Smooth muscle cell (in vitro differentiated cells): ENCODE data around the gene PRKN. TPM values are rescaled to one million over a fixed set of nuclear protein-coding genes. Genes with fewer than 3 reads are reported as not detected.

Source experiments
- DNase-seq: peaks from one replicate; lab custom pipeline; 2025; ENCODE audit not compliant: unreplicated experiment; lab: John Stamatoyannopoulos, UW
- H2AFZ ChIP-seq: fragments of 200-600 bp; sonication (generic); 2 replicates; pipeline ENCODE4 v1.6.0; 2016; ENCODE audit warnings: antibody characterized with exemption, low read depth, mild to moderate bottlenecking
- H3F3A ChIP-seq: fragments of 200-600 bp; sonication (generic); 2 replicates; pipeline ENCODE4 v1.6.0; 2017; ENCODE audit warnings: antibody characterized with exemption, low read depth
- H3K27ac ChIP-seq: fragments of 200-600 bp; sonication (generic); 2 replicates; pipeline ENCODE4 v1.5.1; 2016; ENCODE audit warnings: low read depth, mild to moderate bottlenecking
- H3K27me3 ChIP-seq: fragments of 200-600 bp; sonication (generic); 2 replicates; pipeline ENCODE4 v1.6.1; 2016; ENCODE audit warnings: low read depth, mild to moderate bottlenecking
- H3K36me3 ChIP-seq: fragments of 200-600 bp; sonication (generic); 2 replicates; pipeline ENCODE4 v1.5.1; 2016; ENCODE audit warnings: low read depth
- H3K4me1 ChIP-seq: fragments of 200-600 bp; sonication (generic); 2 replicates; pipeline ENCODE4 v1.5.1; 2016; ENCODE audit warnings: low read depth
- H3K4me2 ChIP-seq: fragments of 200-600 bp; sonication (generic); 2 replicates; pipeline ENCODE4 v1.6.0; 2016; ENCODE audit warnings: mild to moderate bottlenecking
- H3K4me3 ChIP-seq: fragments of 200-600 bp; sonication (generic); 2 replicates; pipeline ENCODE4 v1.5.1; 2016; ENCODE audit warnings: mild to moderate bottlenecking
- H3K79me2 ChIP-seq: fragments of 200-600 bp; sonication (generic); 2 replicates; pipeline ENCODE4 v1.6.0; 2016; ENCODE audit warnings: low read depth, mild to moderate bottlenecking
- H3K9ac ChIP-seq: fragments of 200-600 bp; sonication (generic); 2 replicates; pipeline ENCODE4 v1.6.0; 2016; ENCODE audit warnings: low read depth
- H3K9me3 ChIP-seq: fragments of 200-600 bp; sonication (generic); replicated peaks from 2 replicates; pipeline ENCODE4 v1.5.1; 2016; ENCODE audit warnings: low read depth
- H4K20me1 ChIP-seq: fragments of 200-600 bp; sonication (generic); 2 replicates; pipeline ENCODE4 v1.6.0; 2016; ENCODE audit warnings: low read depth
- CTCF ChIP-seq: fragments of 200-600 bp; sonication (generic); IDR thresholded peaks from 2 replicates; pipeline ENCODE4 v1.5.1; 2017; ENCODE audit warnings: borderline replicate concordance, mild to moderate bottlenecking, antibody characterized with exemption; ENCODE audit not compliant: insufficient read depth, poor library complexity, severe bottlenecking
- WGBS: methylation state at CpG from one replicate; pipeline ENCODE4 v1.1.7; 2016; ENCODE audit warnings: low lambda C conversion rate; 5-methylcytosine and 5-hydroxymethylcytosine counted together
- polyA plus RNA-seq: library from polyadenylated mRNA; unstranded; fragments of >200 nt; fragmentation: Nextera tagmentation; extraction: Ambion mirVana; gene quantifications from 2 replicates; pipeline ENCODE4 v1.2.1, GENCODE V29; 2016
- total RNA-seq: library from RNA; depleted of rRNA; stranded (reverse); fragments of >200 nt; gene quantifications from 2 replicates; pipeline ENCODE4 v1.2.3, GENCODE V29; 2014

The PRKN gene
- total and polyA plus RNA-seq, 2 experiments from 2014 or later = 0.81 to 5.1 TPM

GRCh38 chr6:161803131-161803530 is 924.4 kb downstream of the PRKN start:
- Histone ChIP-seq H3K4me3 (no peak overlapping the region), H3K79me2 (no peaks in the 10 kb centered on the region), H4K20me1 (no peaks in the 10 kb centered on the region), H2AFZ (no peak overlapping the region), H3K27me3 (no peaks in the 10 kb centered on the region), H3K36me3 (no peaks in the 10 kb centered on the region), H3K27ac (no peak overlapping the region), H3K9me3 (no peaks in the 10 kb centered on the region), H3K4me1 (no peaks in the 10 kb centered on the region), H3F3A (no peaks in the 10 kb centered on the region), H3K9ac (no peak overlapping the region), H3K4me2 (no peak overlapping the region)
- no peak for DNase-seq
- 80% methylated on average over 3 of the region's 3 CpGs for WGBS
- TF ChIP-seq CTCF = no peak

GRCh38 chr6:161802231-161802630 is 925.3 kb downstream of the PRKN start:
- 94% methylated on average over 6 of the region's 8 CpGs for WGBS
- Histone ChIP-seq H3K79me2 (no peaks in the 10 kb centered on the region), H3K4me2 (no peak overlapping the region), H3K36me3 (no peaks in the 10 kb centered on the region), H3K9me3 (no peaks in the 10 kb centered on the region), H3F3A (no peaks in the 10 kb centered on the region), H3K27me3 (no peaks in the 10 kb centered on the region), H3K4me3 (no peak overlapping the region), H3K4me1 (no peaks in the 10 kb centered on the region), H3K27ac (no peak overlapping the region), H2AFZ (no peak overlapping the region), H4K20me1 (no peaks in the 10 kb centered on the region), H3K9ac (no peak overlapping the region)
- TF ChIP-seq CTCF = no peak
- no peak for DNase-seq

GRCh38 chr6:161798844-161799394 is 928.6 kb downstream of the PRKN start:
- no peak for DNase-seq
- TF ChIP-seq CTCF = no peak
- no peaks in the 10 kb centered on the region for H3F3A ChIP-seq
- no peak overlapping the region for H2AFZ ChIP-seq
- H3K36me3 ChIP-seq = no peaks in the 10 kb centered on the region
- no peaks in the 10 kb centered on the region for H3K79me2 ChIP-seq
- no peaks in the 10 kb centered on the region for H3K27me3 ChIP-seq
- H4K20me1 ChIP-seq = no peaks in the 10 kb centered on the region
- no peak overlapping the region for H3K4me2 ChIP-seq
- no peak overlapping the region for H3K27ac ChIP-seq
- no peaks in the 10 kb centered on the region for H3K4me1 ChIP-seq
- H3K4me3 ChIP-seq = no peak overlapping the region
- WGBS = 76% methylated on average over 7 of the region's 7 CpGs
- no peak overlapping the region for H3K9ac ChIP-seq
- H3K9me3 ChIP-seq = no peaks in the 10 kb centered on the region

GRCh38 chr6:161796681-161797080 is 930.9 kb downstream of the PRKN start:
- H3K9me3 ChIP-seq = no peaks in the 10 kb centered on the region
- WGBS = 79% methylated on average over 1 of the region's 1 CpG
- no peaks in the 10 kb centered on the region for H3K4me1 ChIP-seq
- no peak overlapping the region for H3K9ac ChIP-seq
- H2AFZ ChIP-seq = no peak overlapping the region
- DNase-seq = no peak
- TF ChIP-seq CTCF = no peak
- no peaks in the 10 kb centered on the region for H3F3A ChIP-seq
- H3K79me2 ChIP-seq = no peaks in the 10 kb centered on the region
- H3K27me3 ChIP-seq = no peaks in the 10 kb centered on the region
- no peak overlapping the region for H3K4me3 ChIP-seq
- no peaks in the 10 kb centered on the region for H4K20me1 ChIP-seq
- H3K27ac ChIP-seq = no peak overlapping the region
- no peaks in the 10 kb centered on the region for H3K36me3 ChIP-seq
- H3K4me2 ChIP-seq = no peak overlapping the region
